Ovary (tissue), 9 donors: ENCODE measurements around the gene TRABD. TPM values are rescaled to one million over a fixed set of nuclear protein-coding genes. Genes with fewer than 3 reads are reported as not detected.
"Not testable (repeated sequence)": the region's sequence is repeated elsewhere in the genome, so short reads cannot be mapped to it uniquely, and the experiment has no call there.

Experiments
- DNase-seq, 5 donors: peaks; one replicate each; pipeline ENCODE4 v3.0.0-alpha.2; 2019 to 2020
- H3K27ac ChIP-seq, 2 donors: fragments of 200-600 bp; one replicate each; pipeline versions ENCODE4 v1.5.1 to v1.8.0; 2019 to 2022
- H3K27me3 ChIP-seq: fragments of 200-600 bp; one replicate; pipeline ENCODE4 v1.8.0; 2022
- H3K36me3 ChIP-seq: fragments of 200-600 bp; sonication (generic); one replicate; pipeline ENCODE4 v1.5.1; 2019
- H3K4me1 ChIP-seq: one replicate; pipeline ENCODE4 v1.8.1; 2013; ENCODE audit warnings: mild to moderate bottlenecking, moderate library complexity; ENCODE audit not compliant: insufficient read depth
- H3K4me3 ChIP-seq: fragments of 200-600 bp; sonication (generic); one replicate; pipeline ENCODE4 v1.5.1; 2017
- H3K9me3 ChIP-seq, 2 donors: fragments of 200-600 bp in 1 of 2; sonication (generic) in 1 of 2; one replicate each; pipeline versions ENCODE4 v1.5.1 to v1.8.1; 2013 to 2019; ENCODE audit warnings: mild to moderate bottlenecking in 1 of 2, moderate library complexity in 1 of 2
- CTCF ChIP-seq, 3 donors: fragments of 450-650 bp in 2 of 3; fragments of 200-600 bp in 1 of 3; IDR thresholded peaks; one replicate each; pipeline versions ENCODE4 v1.5.1 to v1.8.0; 2016 to 2022; ENCODE audit warnings: antibody characterized with exemption in 3 of 3, mild to moderate bottlenecking in 1 of 3
- EP300 ChIP-seq: sonication (generic); formaldehyde crosslinking; IDR thresholded peaks from one replicate; pipeline ENCODE4 v1.6.1; 2017; ENCODE audit warnings: antibody characterized with exemption
- POLR2A ChIP-seq: fragments of 450-650 bp; IDR thresholded peaks from one replicate; pipeline ENCODE4 v1.6.1; 2017; ENCODE audit warnings: antibody characterized with exemption, mild to moderate bottlenecking, moderate library complexity
- WGBS, 3 donors: extraction: QIAGEN DNeasy Blood & Tissue Kit in 1 of 3; methylation state at CpG; one replicate each; pipeline versions ENCODE4 v1.1.5 to v1.1.7; 2013 to 2017; 5-methylcytosine and 5-hydroxymethylcytosine counted together
- intact Hi-C, 4 donors: fragments of 100-400 bp; cut with DNase I; formaldehyde crosslinking; loops; one replicate each; pipeline versions ENCODE4 v1.11.0 to v1.15.1; 2022 to 2023
- polyA plus RNA-seq, 2 donors: library from polyadenylated mRNA; stranded (reverse); fragments of 200-250 nt in 1 of 2; fragments of 350-450 nt in 1 of 2; fragmentation: Illumina TruSeq in 1 of 2; extraction: RNeasy Lipid Tissue Mini Kit (QIAGEN cat#74804) in 1 of 2; gene quantifications; one replicate each; pipeline ENCODE4 v1.2.3, GENCODE V29; 2013 to 2014
- total RNA-seq, 7 donors: library from RNA; depleted of rRNA in 2 of 7; stranded (reverse); fragments of >200 nt in 2 of 7; fragmentation: NEBNext Ultra II Directional in 3 of 7; extraction: Animal tissue kit (Norgen Biotek cat#: 25700) in 3 of 7; gene quantifications; one replicate each; pipeline versions ENCODE4 v1.1.0 to v1.2.4, GENCODE V29; 2016 to 2023
- donor health status: DM: no; HTN: no; CAD: no; lungs with moderate emphysema.
- donor health status: DM: no; HTN: no; CAD: no.
- donor health status: Bipolar disorder and iron deficiency.
- donor health status: DM: yes; HTN: yes; CAD: no.
- donor health status: DM: no; HTN: no; CAD: no.
- donor health status: DM: yes; HTN: yes; CAD: no.

The TRABD gene
- total and polyA plus RNA-seq, 9 donors: 0.58 to 35.2 (median 26.1) TPM

GRCh38 chr22:50146439-50147238 is 39.1 kb upstream of the TRABD start:
- 18 to 23% (median 22%) methylated on average over 26 to 27 of the region's 27 CpGs for WGBS, 3 donors
- DNase-seq: peak; percentile 72 to 82 (median 76)
- intact Hi-C loops: loop anchor here in 2 of 4 donors (5.0 to 10.0 kb wide), 2 partner anchors 58 to 71 kb away; partner anchors contain the start of gene SELENOO (in 1 of the 2)
- H3K36me3 ChIP-seq: no peaks in the 10 kb centered on the region
- peak; percentile 58 to 73 (median 72) for TF ChIP-seq CTCF (IDR thresholded peaks at IDR 0.05)
- no peak for TF ChIP-seq EP300
- no peak for TF ChIP-seq POLR2A
- H3K27me3 ChIP-seq: no peaks in the 10 kb centered on the region
- no peak overlapping the region for H3K4me3 ChIP-seq
- H3K27ac ChIP-seq: no peak overlapping the region
- no peaks in the 10 kb centered on the region for H3K4me1 ChIP-seq
- no peaks in the 10 kb centered on the region for H3K9me3 ChIP-seq

- not testable (repeated sequence) for H3K27ac ChIP-seq, H3K9me3 ChIP-seq, DNase-seq, H3K4me3 ChIP-seq, H3K27me3 ChIP-seq, H3K4me1 ChIP-seq, H3K36me3 ChIP-seq
- intact Hi-C loops: loop anchor here in 2 of 4 donors (5.0 to 10.0 kb wide), 2 partner anchors 57 to 70 kb away; partner anchors contain the start of gene SELENOO (in 1 of the 2)
- 76 to 84% (median 82%) methylated on average over 13 to 15 of the region's 26 CpGs for WGBS, 3 donors
Measured at GRCh38 chr22:50147258-50148165, 38.2 kb upstream of the TRABD start.

- Histone ChIP-seq H3K4me3 (no peak overlapping the region), H3K27ac (no peak overlapping the region), H3K36me3 (no peaks in the 10 kb centered on the region), H3K4me1 (no peaks in the 10 kb centered on the region), H3K27me3 (no peaks in the 10 kb centered on the region), H3K9me3 (no peaks in the 10 kb centered on the region)
- 89 to 99% (median 96%) methylated on average over 12 of the region's 12 CpGs for WGBS, 3 donors
- intact Hi-C loops: loop anchor here in 2 of 4 donors (5.0 to 10.0 kb wide), 2 partner anchors 57 to 69 kb away; partner anchors contain the start of gene SELENOO (in 1 of the 2)
- TF ChIP-seq EP300 (no peak), POLR2A (no peak), CTCF (IDR thresholded peaks at IDR 0.05) (no peak)
- no peak for DNase-seq
Measured at GRCh38 chr22:50148166-50148500, 37.6 kb upstream of the TRABD start.

- no peak overlapping the region for H3K27ac ChIP-seq
- H3K36me3 ChIP-seq: no peaks in the 10 kb centered on the region
- H3K4me1 ChIP-seq: no peaks in the 10 kb centered on the region
- no peaks in the 10 kb centered on the region for H3K27me3 ChIP-seq
- no peak for DNase-seq
- H3K9me3 ChIP-seq: no peaks in the 10 kb centered on the region
- 74 to 77% (median 74%) methylated on average over 22 of the region's 22 CpGs for WGBS, 3 donors
- H3K4me3 ChIP-seq: no peak overlapping the region
- intact Hi-C loops: loop anchor here in 2 of 4 donors (5.0 to 10.0 kb wide), 2 partner anchors 56 to 68 kb away; partner anchors contain the start of gene SELENOO (in 1 of the 2)
- TF ChIP-seq EP300: no peak
Measured at GRCh38 chr22:50148991-50149721, 36.6 kb upstream of the TRABD start.
